ENCODE data around the gene GLP2R.

The GLP2R gene

DNA sequence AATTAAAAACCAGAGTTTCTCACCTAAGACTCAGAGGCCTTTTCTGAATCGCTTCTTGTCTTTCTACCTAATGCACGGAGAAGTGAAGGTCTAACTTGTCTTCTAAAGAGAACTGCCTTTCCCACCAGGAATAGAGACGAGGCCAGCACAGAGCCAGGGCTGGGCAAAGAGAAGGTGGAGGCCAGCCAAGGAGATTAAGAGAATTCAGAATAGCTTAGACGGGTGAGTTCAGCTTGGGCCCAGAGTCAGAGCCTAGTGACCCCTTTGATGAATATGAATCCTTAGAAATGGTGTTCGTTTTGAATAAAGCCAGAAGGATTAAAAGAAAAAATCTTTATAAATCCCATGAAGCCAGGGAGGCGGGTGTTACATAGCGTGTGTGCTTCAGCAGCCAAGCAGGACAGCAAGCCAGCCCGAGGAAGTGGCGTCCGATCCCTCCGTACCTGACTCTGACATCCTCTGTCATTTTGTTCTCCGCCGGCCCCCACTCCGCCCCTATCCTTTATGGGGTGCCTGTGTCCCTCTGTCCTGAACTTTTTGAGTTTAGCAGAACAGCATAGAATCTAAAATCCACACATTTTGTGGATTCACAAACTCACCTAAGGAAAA is 11.3 kb upstream of the GLP2R start:
- DNase-seq, result no peak

DNA sequence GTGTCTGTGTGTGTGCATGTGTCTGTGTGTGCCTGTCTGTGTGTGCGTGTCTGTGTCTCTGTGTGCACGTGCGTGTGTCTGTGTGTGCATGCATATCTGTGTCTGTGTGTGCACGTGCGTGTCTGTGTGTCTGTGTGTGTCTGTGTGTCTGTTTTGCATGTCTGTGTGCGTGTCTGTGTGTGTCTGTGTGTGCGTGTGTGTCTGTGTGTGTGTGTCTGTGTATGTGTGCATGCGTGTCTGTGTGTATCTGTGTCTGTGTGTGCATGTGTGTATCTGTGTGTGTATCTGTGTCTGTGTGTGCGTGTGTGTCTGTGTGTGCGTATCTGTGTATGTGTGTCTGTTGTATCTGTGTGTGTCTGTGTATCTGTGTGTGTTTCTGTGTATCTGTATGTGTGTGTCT is 9.3 kb upstream of the GLP2R start:
- DNase-seq, result no peak

- DNase-seq, result no peak
Observed at GRCh38 chr17:9817086-9817485, 8.6 kb upstream of the GLP2R start.

DNA sequence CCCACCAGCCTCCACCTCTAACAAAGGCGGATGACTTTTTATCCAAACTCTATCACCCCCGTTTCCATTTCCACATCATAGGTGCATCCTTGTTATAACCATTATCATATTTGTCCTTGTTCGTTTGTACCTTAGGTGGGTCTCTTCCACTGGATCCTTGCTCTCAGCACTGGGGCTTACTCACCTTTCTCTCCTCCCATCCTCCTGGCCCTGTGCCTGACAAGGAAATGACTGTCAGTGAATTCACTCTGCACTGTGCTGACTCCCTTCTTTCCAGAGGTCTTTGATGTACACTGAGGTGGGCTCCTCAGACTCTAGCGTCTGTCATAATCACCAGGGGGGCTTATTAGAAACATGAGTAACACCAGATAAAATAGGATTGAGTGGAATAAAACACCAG is 7.0 kb upstream of the GLP2R start:
- no peak for DNase-seq

- DNase-seq, result no peak
Observed at GRCh38 chr17:9820448-9820847, 5.3 kb upstream of the GLP2R start.

GRCh38 chr17:9821921-9822320 is 3.8 kb upstream of the GLP2R start, which contains the start of gene GSG1L2:
TSS of gene GSG1L2 (minus strand) at chr17:9822079. CDS start at chr17:9822071, 8 bp downstream.
- DNase-seq, result no peak

GRCh38 chr17:9824094-9824493 is 1.6 kb upstream of the GLP2R start:
- DNase-seq, result no peak

DNA sequence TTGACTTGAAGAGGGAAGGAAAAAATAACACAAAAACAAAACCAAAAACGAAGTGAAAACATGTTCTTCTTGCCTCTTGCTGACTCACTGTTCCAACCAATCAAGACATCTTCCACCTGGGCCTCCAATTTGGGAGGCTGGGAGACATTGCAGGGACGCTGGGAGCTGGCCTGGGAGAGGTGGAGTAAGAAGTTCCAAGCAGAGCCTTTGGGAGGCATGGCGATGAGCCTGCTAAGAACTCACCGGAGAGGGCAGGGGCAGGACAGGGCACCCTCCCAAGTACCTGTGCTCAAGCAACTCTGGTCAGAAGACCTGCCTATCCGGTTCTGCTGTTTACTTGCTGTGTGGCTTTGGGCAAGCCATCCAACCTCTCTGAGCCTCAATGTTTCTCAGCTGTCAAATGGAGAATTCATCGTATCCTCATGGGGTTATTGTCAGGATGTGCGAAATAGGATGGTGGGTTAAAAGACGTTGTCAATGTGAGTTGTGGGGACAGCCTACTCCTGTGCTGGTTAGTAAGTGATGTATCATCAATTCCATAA is 856 bp upstream of the GLP2R start:
- DNase-seq, result no peak

- DNase-seq, result no peak
Observed at GRCh38 chr17:9828296-9829295, 2.9 kb downstream of the GLP2R start.

- no peak for DNase-seq
Observed at GRCh38 chr17:9829343-9829742, 3.6 kb downstream of the GLP2R start.

DNA sequence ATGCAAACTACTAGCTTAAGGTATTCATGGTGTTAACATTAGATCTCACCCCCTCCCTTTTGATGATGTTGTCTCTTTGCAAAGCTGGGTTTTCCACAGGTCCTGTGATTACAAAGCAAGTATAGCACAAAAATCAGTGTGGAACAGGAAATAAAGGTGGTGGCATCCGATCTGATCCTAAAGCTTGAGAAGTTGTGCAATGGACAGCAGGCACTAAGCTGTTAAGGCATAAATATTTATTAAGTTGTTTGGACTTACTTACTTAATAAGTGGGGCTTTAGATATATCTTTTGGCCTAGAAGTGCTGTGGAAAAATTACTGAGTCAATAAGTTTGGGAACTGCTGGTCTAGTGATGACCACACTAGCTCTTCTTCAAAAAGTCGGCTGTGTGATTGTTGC is 5.0 kb downstream of the GLP2R start:
- no peak for DNase-seq

DNA sequence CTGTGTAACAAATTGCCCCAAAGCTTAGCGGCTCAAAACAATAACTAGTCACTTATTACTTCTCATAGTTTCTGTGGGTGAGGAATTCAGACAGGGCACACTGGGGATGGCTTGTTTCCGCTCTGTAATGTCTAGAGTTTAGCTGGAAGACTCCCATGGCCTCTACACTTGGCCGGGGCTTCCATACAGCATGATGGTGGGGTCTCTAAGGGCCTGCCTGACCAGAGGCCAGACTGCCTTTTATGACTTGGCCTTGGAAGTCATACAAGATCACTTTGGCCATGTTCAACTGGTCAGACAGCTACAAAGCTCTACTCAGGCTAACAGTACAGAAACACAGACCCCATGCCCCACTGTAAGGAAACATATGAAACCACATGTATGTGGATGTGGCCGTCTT is 8.2 kb downstream of the GLP2R start:
- DNase-seq, result no peak

GRCh38 chr17:9837551-9838471 is 12.1 kb downstream of the GLP2R start:
- DNase-seq, result no peak

DNA sequence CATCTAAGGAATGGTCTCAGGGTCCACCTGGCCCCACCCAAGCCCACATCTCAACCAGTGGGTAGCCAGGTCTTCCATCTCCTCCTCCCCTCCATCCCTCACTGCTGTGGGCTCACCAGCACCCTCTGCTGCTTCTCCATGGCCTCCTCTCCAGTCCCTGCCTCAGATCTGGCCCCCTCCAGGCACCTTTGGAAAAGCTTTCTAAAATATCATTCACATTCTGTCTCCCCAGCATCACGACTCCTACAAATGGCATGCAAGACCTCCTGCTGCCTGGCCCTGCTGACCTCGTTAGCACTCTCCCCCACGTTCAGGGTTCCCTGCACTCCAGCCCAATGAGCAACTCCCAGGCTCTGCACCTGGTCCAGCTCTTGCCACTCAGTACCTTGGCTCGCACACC is 13.7 kb downstream of the GLP2R start:
- no peak for DNase-seq

DNA sequence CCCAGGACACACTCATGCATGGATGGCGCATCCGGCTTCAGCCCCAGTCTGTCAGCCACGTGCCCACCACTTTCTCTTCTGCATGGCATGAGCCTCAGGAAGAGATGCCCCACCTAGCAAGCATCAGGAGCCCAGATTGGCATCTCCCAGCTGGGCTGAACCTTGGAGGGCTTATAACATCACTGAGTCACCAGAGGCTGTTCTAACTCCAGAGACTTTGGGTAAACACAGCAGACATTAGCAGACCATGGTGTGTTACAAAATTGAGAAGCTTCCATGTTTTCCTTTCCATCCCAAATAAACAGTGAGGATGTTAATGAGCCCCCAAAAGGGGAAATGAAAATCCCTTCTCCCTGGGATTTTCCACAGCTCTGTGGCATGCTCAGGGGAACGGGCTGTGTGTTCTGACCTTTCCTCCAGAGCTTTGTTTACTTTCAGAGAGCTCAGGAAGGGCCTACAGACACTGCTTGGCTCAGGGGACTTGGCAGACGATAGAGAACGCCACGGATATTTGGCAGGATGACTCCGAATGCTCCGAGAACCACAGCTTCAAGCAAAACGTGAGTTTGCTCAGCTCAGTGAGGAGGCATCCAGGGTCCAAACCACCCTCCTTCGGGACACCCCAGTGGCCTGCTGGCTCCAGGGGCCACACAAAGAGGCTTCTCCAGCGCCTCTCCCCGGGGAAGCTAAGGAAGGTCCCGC is 16.5 kb downstream of the GLP2R start:
- no peak for DNase-seq

- no peak for DNase-seq
Observed at GRCh38 chr17:9843152-9844010, 17.7 kb downstream of the GLP2R start.

- no peak for DNase-seq
Observed at GRCh38 chr17:9844153-9844552, 18.4 kb downstream of the GLP2R start.

GRCh38 chr17:9845306-9845705 is 19.6 kb downstream of the GLP2R start:
- no peak for DNase-seq

DNA sequence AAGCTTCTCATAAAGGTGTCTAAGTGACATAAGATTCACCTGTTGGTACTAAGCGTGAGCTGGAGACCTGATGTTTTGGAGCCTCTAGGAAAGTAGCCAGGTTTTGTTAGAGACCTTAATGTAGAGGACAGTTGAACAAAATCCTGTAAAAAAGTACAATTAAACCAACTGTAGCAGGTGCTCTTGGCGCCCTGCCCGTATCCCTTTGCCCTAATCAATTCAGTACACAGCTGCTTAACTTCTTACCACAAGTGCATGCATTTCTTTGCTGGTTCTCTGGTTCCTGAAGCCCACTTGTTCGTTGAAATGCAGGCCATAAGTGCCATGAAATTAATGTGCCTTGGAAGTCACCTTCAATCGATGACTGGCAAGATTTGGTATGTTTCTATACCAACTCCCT is 24.4 kb downstream of the GLP2R start:
- no peak for DNase-seq

- no peak for DNase-seq
Observed at GRCh38 chr17:9854255-9854654, 28.5 kb downstream of the GLP2R start.

DNA sequence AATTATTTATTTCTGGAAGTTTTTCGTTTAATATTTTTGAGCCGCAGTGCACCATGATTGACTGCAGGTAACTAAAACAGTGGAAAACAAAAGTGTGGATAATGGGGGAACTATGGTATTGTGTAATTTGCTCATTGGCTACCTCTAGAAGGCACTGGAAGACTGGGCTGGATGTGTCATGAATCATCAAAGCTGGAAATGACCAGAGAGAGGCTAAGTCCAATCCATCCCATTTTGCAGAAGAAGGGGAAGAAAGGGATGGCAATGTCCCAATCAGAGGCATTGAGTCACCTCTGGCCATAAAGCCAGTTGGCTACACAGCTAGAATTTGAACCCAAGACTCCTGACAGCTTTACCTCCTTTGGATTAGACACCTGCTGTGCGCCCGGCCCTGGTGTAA is 29.3 kb downstream of the GLP2R start:
- no peak for DNase-seq
